HepG2 (cell line): Measurements from ENCODE around the gene ZFP1. TPM values are rescaled to one million over a fixed set of nuclear protein-coding genes. Genes with fewer than 3 reads are reported as not detected.

Experiments
- ATM ChIP-seq: fragments of 450-650 bp; IDR thresholded peaks from 2 replicates; pipeline ENCODE4 v1.7.1; 2017; ENCODE audit warnings: mild to moderate bottlenecking, borderline replicate concordance
- BRF2 ChIP-seq: sonication (generic); formaldehyde crosslinking; IDR thresholded peaks from 2 replicates; pipeline ENCODE4 v1.8.1; 2022; ENCODE audit warnings: mild to moderate bottlenecking, missing genetic modification reagents
- DRAP1 ChIP-seq: IDR thresholded peaks from 2 replicates; pipeline ENCODE4 v1.6.1; 2016; ENCODE audit warnings: missing genetic modification reagents, missing compliant biosample characterization
- GFI1 ChIP-seq: sonication (generic); formaldehyde crosslinking; IDR thresholded peaks from 2 replicates; pipeline ENCODE4 v1.5.0; 2020; ENCODE audit warnings: missing genetic modification reagents, mild to moderate bottlenecking, borderline replicate concordance
- GPN1 ChIP-seq: sonication (generic); formaldehyde crosslinking; IDR thresholded peaks from 2 replicates; pipeline ENCODE4 v1.5.1; 2020; ENCODE audit warnings: missing genetic modification reagents, borderline replicate concordance
- GRHL1 ChIP-seq: sonication (generic); formaldehyde crosslinking; conservative IDR thresholded peaks from 2 replicates; pipeline ENCODE4 v1.8.0; 2022; ENCODE audit warnings: missing genetic modification reagents
- HNF1A ChIP-seq, 2 experiments: sonication (generic) in 1 of 2; formaldehyde crosslinking in 1 of 2; IDR thresholded peaks; 2 replicates each; pipeline versions ENCODE4 v1.4.0 to v1.6.1; 2016 to 2020; ENCODE audit warnings: borderline replicate concordance in 1 of 2, low read depth in 1 of 2, mild to moderate bottlenecking in 1 of 2, missing genetic modification reagents in 1 of 2
- HNRNPL ChIP-seq: fragments of 200-400 bp; formaldehyde crosslinking; IDR thresholded peaks from 2 replicates; pipeline ENCODE4 v1.6.1; 2017; ENCODE audit warnings: mild to moderate bottlenecking, low read depth, low read length
- MED1 ChIP-seq: sonication (generic); formaldehyde crosslinking; IDR thresholded peaks from 2 replicates; pipeline ENCODE4 v1.4.0; 2020; ENCODE audit warnings: missing genetic modification reagents
- PCBP2 ChIP-seq: fragments of 200-400 bp; formaldehyde crosslinking; optimal IDR thresholded peaks from 2 replicates; pipeline ENCODE3; 2018; ENCODE audit warnings: low read length, low read depth; ENCODE audit not compliant: poor library complexity, severe bottlenecking
- SMARCC2 ChIP-seq: fragments of 450-650 bp; IDR thresholded peaks from 2 replicates; pipeline ENCODE4 v1.6.1; 2017; ENCODE audit warnings: antibody characterized with exemption, mild to moderate bottlenecking
- SRSF9 ChIP-seq: fragments of 200-400 bp; formaldehyde crosslinking; IDR thresholded peaks from 2 replicates; pipeline ENCODE4 v1.6.1; 2018; ENCODE audit warnings: borderline replicate concordance, mild to moderate bottlenecking, low read depth, low read length; ENCODE audit not compliant: insufficient read depth, poor library complexity, severe bottlenecking
- ZBTB38 ChIP-seq: sonication (generic); formaldehyde crosslinking; IDR thresholded peaks from 2 replicates; pipeline ENCODE4 v1.5.1; 2020; ENCODE audit warnings: mild to moderate bottlenecking, missing genetic modification reagents
- ZMYM4 ChIP-seq: sonication (generic); formaldehyde crosslinking; IDR thresholded peaks from 2 replicates; pipeline ENCODE4 v1.8.1; 2023; ENCODE audit warnings: mild to moderate bottlenecking, missing genetic modification reagents
- ZNF12 ChIP-seq: sonication (generic); formaldehyde crosslinking; IDR thresholded peaks from 2 replicates; pipeline ENCODE4 v1.5.0; 2020; ENCODE audit warnings: missing genetic modification reagents
- ZNF205 ChIP-seq: IDR thresholded peaks from 2 replicates; pipeline ENCODE4 v1.6.1; 2018; ENCODE audit warnings: missing biosample characterization, missing genetic modification reagents
- ZNF317 ChIP-seq: sonication (generic); formaldehyde crosslinking; IDR thresholded peaks from 2 replicates; pipeline ENCODE4 v1.5.0; 2020; ENCODE audit warnings: mild to moderate bottlenecking, missing genetic modification reagents
- ZNF569 ChIP-seq: sonication (generic); formaldehyde crosslinking; IDR thresholded peaks from 2 replicates; pipeline ENCODE4 v1.5.0; 2020; ENCODE audit warnings: mild to moderate bottlenecking, missing genetic modification reagents, moderate library complexity, borderline replicate concordance
- ZNF772 ChIP-seq: sonication (generic); formaldehyde crosslinking; IDR thresholded peaks from 2 replicates; pipeline ENCODE4 v1.5.0; 2020; ENCODE audit warnings: mild to moderate bottlenecking, missing genetic modification reagents
- ZNF777 ChIP-seq: sonication (generic); formaldehyde crosslinking; IDR thresholded peaks from 2 replicates; pipeline ENCODE4 v1.4.0; 2020; ENCODE audit warnings: missing genetic modification reagents
- ZSCAN20 ChIP-seq: sonication (generic); formaldehyde crosslinking; IDR thresholded peaks from 2 replicates; pipeline ENCODE4 v1.4.0; 2020; ENCODE audit warnings: missing genetic modification reagents, mild to moderate bottlenecking, borderline replicate concordance
- polyA plus RNA-seq, 8 experiments: library from polyadenylated mRNA; depleted of rRNA in 3 of 8; stranded (reverse) in 7 of 8; unstranded in 1 of 8; fragments of >200 nt; fragmentation: Illumina TruSeq in 4 of 8; extraction: Trizol in 4 of 8; gene quantifications; 2 replicates each; pipeline versions ENCODE4 v1.2.1 to v1.2.3, GENCODE V29; 2011 to 2016; ENCODE audit warnings: low read depth in 4 of 8, missing spikeins in 1 of 8, mixed read lengths in 1 of 8; ENCODE audit not compliant: insufficient read depth in 1 of 8
- total RNA-seq, 5 experiments: library from RNA; depleted of rRNA; stranded (reverse); fragments of >200 nt; fragmentation: Illumina TruSeq; extraction: Trizol; gene quantifications; 2 replicates each; pipeline ENCODE4 v1.2.3, GENCODE V29; 2016; ENCODE audit warnings: low read depth in 1 of 5

Gene ZFP1
- total and polyA plus RNA-seq, 2 of the 13 experiments (the other 11 are each of a cell fraction or from before 2014, with no cell fraction given) = 8.3 to 14.0 TPM

GRCh38 chr16:75118943-75119539 is 29.3 kb upstream of the ZFP1 start (continued):
- TF ChIP-seq HNF1A (IDR thresholded peaks at IDR 0.05; ENCODE audit: low read depth) = no peak
- 0 out of 2 replicates have a peak, but pooled peaks have one; percentile 13 for TF ChIP-seq HNF1A (CRISPR knock-in tag; IDR thresholded peaks at IDR 0.05; ENCODE audit: borderline replicate concordance)
- no peak for TF ChIP-seq ZNF569 (CRISPR knock-in tag)
- TF ChIP-seq ZNF317 = no peak
- no peak for TF ChIP-seq ZSCAN20 (CRISPR knock-in tag)
- peak; percentile 61; the same call in 1 of the 2 replicates for TF ChIP-seq GFI1
- TF ChIP-seq ZNF205 (CRISPR knock-in tag) = no peak
- no peak for TF ChIP-seq ZNF772
- no peak for TF ChIP-seq PCBP2
- TF ChIP-seq SMARCC2 = no peak
- no peak for TF ChIP-seq ATM
- no peak for TF ChIP-seq ZNF12 (CRISPR knock-in tag)
- TF ChIP-seq DRAP1 (CRISPR knock-in tag) = no peak
- TF ChIP-seq ZBTB38 (CRISPR knock-in tag) = no peak
- no peak for TF ChIP-seq GPN1
- no peak for TF ChIP-seq HNRNPL
- no peak for TF ChIP-seq SRSF9
- TF ChIP-seq ZMYM4 = 0 out of 2 replicates have a peak, but pooled peaks have one; percentile 16
- no peak for TF ChIP-seq BRF2 (CRISPR knock-in tag)
- TF ChIP-seq MED1 (CRISPR knock-in tag) = peak; percentile 22
- TF ChIP-seq ZNF777 (CRISPR knock-in tag) = no peak
- TF ChIP-seq GRHL1 (CRISPR knock-in tag) = no peak
